Left forelimb (tissue), 1 donor: ENCODE data around the gene SYNE1.

ENCODE experiments used
- DNase-seq: peaks from one replicate; pipeline ENCODE4 v3.0.0-alpha.2; 2018; ENCODE audit warnings: low spot score

The SYNE1 gene

DNA sequence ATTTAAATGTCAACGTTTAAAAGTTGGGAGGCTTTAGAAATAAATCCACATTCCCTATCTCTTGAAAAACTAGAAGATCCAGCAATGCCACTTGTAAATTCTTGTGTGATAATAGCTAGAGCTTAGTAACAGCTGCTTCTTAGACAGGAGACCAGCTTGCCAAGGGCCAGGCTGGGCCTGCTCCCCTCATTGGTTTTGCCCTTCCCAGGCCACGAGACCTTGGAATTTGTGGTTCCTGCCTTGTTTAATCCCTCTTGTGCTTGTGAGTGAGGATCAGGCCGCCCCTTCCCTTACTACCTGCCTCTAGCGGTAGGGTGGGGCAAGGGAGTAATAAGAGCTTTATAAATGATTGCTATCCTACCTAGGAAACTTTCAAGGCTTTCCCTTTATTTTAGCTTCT lies 363.5 kb downstream of the SYNE1 start:
- DNase-seq, result no peak

DNA sequence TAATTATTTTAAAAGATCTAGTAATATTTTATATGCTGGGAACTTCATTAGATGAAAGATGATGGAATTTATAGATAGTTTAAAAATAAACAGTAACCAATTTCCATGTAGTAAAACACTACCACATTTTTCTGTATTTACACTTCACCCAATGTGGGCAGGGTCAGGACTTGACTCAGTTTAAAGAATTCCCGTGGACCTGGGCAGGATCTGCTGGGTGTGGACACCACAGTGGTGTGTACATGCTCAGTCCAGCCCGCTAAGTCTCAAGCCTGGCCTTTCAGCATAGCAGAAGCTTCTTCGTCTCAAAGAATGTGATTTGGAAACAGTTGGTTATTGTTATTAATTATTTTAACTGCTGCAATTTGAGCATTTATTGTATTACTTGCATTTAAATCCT lies 364.2 kb downstream of the SYNE1 start:
- no peak for DNase-seq

DNA sequence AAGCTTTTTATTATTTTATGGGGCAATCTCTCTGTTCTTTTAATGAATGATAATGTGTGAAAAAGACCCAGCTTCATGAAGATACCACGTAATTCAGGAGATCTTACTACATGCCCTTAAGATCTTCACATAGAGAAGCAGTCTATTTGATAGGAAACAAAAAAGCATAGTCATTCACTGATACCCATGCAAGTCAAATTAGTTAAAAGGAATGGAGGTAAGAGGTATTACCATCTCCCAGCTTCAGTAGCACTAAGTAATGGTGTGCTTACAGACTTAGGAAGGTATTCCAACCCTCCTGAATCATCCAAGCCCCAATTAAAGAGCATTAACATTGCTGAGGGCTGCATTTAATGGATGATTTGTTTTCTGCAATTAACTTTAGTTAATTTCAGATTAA lies 364.7 kb downstream of the SYNE1 start:
- DNase-seq, result no peak

DNA sequence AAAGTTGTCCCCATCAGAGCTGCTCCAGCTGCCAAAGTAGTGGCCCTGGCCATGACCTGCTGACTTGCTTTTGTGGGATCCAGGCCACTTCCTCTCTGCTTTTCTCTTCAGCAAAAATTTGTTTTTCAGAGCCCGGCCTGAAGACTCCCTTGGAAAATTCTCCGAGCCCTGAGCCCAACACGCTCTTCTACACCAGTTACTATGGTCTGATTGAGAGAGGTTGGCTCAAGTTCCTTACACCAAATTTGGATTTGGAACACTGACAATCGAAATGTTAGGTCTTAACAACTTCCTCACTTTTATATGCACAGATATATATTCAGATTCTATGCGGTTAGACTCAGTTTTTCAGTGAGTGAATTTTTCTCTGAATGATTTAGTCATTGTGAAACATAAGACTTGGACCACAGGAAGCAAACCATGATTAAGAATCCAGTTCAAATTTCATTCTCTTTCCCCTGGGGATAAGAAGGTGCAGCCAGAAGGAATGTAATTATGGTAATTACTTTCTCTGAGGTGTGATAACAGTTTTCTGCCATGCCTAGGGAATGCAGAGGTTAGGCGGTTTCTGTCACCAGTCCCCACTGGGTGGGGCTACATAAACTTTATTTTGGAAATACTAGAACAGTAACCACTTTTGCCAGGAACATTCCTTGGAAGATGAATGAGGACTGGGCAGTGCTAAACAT lies 365.2 kb downstream of the SYNE1 start:
- no peak for DNase-seq

DNA sequence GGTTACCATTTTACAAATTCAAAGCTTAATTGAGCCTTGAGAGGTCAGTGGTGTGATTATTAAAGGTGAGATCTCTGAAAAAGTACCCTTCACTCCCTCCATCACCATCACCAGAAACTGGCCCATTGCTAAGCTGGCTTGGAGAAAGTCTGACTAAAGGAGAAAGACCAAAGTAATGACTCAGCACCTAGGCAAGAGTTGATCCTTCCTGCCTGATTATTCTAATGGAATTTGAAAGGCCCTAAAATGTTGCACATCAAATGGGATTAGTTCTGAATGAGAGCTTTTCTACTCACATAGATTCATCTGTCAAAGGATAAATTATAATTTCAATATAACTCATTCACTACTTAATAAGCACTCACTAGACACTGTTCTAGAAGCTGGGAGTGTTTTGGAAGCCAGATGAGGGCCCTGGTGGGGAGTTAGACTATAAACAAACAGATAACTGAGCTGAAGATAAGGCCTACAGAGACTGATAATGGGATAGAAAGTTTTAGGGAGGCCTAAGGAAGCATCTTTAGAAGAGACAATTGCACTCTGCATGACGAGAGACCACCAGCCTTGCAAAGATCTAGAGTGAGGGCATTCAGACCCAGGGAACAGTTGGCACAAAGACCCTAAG lies 366.7 kb downstream of the SYNE1 start:
- DNase-seq, result no peak

DNA sequence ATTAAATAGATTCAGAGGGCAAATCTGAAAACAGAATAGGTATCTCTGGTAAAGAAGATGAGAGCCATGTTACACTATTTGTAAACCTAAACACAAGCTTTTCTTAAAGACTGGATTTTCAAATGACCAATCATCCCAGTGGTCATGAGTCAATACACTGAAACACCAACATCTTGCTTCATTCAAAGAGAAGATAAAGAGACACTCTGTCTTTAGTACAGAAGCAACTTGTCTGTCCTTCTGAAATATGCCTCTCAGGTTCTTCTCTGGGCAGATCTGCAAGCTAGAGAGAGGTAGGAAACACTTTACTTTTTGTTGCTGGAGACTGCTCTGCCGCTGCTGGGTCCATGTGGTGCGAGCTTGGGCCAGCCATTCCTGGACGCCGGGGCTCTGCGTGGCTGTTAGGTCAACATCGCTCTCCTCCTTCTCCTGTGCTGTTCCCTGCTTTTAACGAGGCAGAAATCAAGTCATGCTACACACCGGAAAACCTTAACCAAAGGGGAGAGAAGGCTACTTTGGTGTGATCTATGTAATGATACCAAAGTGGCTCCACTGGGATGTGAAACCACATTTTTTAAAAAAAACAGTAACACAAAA lies 368.2 kb downstream of the SYNE1 start:
- no peak for DNase-seq

DNA sequence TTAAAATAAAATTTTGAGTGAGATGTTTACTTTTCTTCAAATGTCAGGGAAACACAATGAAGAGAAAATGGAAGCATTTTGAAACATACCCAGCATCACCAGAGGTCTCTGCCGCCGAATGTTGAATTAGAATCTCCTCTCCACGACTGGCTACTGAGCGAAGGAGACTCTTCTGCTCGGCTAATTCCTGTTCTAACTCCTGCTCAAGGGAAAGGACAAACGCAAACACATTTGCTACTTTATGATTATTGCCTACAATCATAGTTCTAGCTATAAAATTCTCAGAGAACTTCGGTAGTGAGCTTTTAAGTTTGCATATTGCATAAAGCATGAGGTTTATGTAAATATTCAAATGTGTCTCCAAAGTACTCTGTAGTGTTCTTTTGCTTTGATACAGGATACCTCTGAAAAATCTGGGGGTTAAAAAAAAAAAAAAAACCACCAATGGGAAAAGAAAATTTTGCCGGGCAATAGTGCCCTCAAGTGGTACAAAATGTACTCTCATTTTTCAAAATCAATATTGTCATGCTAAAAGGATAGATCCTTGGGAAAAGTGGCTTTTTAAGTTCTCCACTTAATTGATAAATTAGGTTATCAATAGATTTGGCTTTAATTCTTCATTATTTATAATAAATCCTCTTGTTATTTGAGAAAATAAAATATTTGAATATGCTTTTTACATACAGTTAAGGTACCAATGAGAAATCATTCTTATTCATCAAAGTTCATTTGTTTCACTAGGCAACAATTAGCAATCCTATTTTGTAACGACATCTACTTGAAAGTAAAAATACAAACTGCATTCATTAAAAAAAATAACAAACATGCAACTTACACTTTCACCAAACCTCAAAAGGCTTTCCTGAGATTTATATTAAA lies 369.0 kb downstream of the SYNE1 start:
- DNase-seq, result no peak

DNA sequence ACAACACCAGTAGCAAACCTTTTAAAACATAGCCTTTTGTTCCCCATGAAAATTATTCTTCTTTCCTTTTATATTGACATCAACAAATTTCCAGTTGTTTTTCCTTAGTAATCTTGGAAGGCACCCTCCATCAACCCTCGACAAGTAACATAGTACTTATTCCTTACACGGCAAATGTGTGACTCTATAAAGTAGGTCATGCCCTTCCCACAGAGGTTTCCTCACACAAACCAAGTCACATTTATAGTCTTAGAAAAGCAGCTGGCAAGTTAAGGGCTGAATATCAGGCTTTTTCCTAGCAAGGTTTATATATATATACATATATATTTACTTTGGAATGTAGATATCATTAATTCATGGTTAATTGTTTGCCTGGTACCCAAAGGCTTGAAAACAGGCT lies 371.5 kb downstream of the SYNE1 start:
- no peak for DNase-seq

DNA sequence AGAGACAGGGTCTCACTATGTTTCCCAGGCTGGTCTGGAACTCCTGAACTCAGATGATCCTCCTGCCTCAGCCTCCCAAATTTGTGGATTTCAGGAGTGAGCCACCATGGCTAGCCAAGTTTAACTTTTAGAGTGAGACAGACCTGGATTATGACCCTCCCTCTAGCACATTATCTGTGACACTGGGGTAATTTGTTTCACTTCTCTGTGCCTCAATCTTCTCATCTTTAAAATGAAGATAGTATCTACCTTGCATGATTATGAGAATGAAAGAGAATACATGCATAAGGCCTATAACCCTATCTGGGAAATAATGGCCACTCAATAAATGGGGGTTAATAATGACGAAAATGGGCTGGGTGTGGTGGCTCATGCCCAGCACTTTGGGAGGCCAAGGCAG lies 373.6 kb downstream of the SYNE1 start:
- DNase-seq, result no peak

DNA sequence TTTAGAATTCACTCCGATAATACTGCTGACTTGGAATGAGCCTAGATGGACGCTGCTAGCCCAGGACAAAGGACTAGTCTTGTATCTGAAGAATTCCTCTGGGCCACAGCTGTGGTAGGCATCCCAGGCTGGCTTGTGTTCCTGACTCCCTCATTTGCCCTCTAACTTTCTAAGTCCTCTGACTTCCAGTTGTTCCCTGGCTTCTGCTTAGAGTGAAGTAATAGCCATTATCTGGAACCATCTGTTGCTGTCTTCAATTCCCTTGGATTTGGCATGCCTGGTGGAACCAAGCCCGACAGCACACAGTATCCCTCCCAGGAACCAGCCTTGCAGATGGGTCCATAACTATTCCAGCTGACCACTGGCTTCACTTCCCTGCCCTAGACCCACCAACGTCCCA lies 376.0 kb downstream of the SYNE1 start:
- DNase-seq, result no peak

DNA sequence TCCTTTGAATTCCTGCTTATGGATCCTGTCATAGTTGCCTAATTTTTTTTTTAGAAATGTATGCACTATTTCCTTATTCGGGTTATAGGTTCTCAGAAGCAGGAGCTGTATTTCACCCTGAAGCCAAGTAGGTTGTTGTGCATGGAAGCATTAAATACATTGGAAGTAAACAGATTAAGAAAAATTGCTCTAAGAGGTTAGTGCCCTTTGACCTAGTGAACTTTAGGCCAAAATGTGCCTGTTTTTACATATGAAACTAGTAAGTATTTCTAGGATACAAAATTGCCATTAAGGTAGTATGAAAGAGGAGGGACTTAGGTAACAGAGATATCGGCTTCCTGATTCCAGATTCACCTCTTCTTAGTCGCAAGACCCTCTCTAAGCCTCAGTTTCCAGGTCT lies 377.9 kb downstream of the SYNE1 start:
- DNase-seq, result no peak

DNA sequence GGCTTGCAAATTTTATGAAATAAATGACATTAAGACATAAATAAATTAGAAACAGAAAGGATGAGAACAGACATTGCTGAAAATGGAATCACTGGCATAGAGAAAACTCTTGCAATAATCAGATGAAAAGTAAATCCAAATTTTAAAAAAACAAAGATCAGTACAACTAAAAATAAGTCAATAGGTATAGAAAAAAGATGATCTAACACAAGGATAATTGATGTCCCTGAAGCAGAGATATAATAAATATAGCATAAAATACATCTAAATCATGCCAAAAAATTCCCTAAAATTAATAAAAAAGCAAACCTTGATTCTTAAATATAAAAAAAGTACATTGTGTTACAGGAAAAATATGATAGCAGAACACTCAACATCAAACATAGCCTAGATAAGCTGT lies 379.6 kb downstream of the SYNE1 start:
- no peak for DNase-seq

DNA sequence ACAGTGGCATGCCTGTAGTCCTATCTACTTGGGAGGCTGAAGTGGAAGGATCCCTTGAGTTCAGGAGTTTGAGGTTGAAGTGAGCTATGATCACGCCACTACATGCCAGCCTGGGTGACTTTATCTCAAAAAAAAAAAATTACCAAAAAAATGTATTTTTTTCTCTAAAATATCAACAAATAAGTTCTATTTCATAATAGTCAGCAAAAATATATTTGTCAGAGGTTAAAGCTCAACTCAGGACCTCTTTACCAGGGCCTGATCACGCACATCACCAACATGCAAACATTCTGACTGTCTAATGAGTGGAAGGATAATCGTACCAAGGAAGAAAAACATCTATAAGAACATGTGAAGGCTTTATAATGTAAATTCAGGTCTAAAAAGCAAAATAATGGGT lies 387.0 kb downstream of the SYNE1 start:
- no peak for DNase-seq

DNA sequence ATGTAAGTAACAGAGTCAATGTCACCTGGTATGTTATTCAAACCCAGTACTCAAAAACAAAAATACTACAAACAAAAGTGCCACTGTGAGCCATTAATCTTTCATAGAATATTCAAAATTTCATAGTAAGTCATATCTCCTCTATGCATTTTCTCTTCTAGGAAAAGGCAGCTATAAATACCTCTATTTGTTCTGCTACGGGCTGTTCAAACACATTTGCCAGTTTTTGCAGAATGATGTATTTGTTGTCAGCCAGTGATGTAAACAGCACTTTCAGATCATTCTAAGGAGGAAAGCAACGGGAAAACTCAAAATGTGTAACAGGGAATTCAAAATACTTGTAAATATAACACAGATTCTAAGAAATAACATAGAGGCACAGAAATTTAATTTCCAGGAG lies 388.2 kb downstream of the SYNE1 start:
- DNase-seq, result no peak

DNA sequence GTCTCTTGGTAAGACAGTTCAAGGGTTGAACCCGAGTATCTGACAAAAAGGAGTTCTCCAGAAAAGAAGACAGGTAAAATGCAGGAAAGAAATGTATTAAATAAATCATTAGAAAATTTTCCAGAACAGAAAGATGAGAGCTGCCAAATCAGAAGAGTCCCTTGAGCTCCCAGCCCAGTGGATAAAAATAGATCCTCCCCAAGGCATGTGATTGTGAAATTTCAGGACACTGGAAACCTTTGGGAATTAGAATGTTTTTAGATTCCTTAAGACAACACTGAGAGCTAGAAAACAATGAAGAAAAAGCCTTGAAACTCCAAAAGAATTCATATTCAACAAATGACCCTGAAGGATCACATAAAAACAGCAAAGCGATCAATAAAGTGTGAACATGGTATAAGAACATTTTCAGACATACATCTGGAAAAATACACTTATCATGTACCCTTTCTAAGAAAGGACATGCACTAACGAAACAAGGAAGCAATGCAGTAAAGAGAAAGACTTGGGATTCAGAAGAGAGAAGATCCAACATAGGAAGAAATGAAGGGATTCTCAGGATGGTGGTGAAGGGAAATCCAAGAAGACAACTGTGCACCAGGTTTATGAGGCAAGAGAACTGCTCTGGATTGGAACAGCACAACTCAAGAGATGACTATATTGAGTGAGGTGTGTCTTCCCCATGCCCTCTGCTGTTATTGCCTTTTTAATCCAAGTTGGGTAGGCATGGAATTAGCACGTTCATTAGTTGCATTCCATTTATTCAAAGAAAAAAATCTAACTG lies 390.4 kb downstream of the SYNE1 start:
- DNase-seq, result no peak

DNA sequence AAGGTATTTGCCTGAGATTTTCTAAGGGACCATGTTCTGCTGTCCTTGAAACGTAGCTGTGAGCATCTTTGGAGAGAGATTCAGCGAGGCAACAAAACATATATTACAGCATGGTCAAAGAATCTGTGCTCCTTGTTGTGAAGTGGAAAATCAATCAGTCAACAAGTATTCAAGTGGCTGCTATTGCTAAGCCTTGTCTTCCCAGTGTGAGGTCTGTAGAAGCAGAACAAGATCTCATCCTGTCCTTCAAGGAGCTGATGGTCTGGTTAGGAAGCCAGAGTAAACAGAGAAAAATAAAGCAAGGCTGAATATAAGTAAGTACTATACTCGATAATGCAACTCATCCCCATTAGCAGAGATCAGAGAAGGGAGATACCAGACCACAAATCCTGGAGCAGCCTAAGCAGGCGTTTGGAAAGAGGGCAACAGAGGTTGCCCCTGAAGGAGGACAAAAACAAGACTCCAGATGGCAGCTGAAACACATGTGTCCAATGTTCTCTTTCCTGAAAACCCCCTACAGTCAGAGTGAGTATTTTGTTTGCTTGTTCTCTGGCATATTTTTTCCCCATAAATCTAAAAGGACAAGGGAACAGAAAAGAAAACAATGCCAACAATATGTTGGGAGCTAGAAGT lies 392.0 kb downstream of the SYNE1 start:
- DNase-seq, result no peak

DNA sequence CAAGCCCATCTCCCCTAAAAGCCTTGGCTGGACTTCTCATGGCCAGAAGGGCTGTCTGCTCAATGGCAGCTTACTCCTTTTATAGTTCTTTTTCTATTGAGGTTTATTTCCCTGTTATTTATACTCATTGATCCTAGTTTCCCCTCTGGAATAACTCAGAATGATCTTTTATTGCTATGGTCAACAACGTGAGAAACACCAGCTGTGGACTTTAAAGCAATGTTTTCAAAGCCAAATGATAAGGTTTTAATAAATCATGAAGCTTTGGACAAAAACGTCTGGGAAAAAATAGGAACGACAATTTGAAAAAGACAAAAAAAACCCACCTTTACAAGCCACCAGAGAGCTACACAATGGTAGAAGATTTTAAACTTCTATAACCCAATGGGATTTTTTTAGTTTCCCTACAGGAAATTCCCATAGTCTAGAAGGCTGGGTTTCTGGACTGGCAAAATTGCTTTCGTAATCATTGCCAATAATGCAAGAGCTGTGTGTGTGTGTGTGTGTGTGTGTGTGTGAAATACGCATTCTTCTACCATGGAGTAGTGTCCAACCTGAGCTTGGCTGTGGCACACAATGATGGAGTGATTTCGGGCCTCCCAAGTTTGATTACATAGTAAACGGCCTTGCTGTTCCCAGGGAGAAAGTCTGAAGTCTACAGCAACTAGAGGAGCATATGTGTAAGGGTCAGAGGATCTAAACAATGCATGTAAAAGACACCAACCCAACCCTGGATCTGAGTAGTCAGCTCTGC lies 396.0 kb downstream of the SYNE1 start:
- no peak for DNase-seq

DNA sequence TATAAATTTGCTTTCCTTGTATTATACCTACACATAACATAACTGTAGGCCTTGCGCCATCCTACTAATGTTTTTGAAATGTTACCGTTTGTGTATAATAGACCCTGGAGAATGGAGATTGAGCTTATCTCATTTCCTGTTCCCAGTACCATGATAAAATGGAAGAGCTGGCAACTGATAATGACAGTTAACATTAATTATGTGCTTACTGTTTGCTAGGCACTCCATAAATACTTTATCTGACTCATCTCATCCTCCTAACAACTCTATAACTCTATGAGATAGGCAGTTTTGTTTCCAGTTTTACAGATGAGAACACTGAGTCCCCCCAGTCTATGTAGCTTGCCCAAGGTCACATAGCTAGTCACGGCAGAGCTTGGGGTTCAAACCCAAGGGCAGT lies 396.7 kb downstream of the SYNE1 start:
- no peak for DNase-seq

DNA sequence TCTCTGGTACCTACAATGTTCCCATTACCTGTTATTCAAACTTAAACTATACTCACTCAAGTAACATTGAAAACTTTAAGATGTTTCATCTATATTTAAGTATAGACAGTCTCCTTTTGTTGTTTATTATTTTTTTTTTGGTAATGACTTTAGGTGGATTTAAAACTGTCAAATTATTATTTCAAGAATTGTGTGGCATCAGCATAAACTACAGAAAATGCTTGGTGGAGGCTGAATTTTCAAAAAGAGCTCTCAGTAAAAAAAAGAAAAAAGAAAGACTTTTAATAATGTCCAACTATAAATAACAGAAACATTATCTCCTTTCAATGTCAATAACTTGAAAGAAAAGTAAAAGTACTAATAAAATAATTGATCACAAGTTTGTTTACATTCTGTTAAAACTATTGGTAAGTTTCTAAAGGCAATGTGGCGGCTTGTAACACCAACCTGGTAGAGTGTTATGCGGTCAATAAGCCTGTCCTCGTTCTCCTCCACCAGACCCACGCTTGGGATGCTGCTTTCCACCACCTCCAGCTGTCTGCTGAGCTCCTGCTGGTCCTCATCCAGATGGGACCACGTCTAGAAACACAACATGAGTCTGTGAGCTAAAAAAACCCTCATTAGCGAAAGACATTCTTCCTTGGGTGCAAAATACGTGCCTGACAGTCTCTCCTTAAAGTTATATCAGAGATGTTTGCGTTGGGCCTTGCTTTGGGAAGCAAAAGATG lies 400.6 kb downstream of the SYNE1 start:
- DNase-seq, result no peak
